GM12874 (cell line): ENCODE measurements around the gene CPHXL2.

Source experiments
- TF ChIP-seq, protein P1 (sequence below): IDR thresholded peaks from 2 replicates; pipeline ENCODE4 v1.5.1; 2011; ENCODE audit warnings: low read depth, mild to moderate bottlenecking, control low read depth, low read length, moderate library complexity; ENCODE audit not compliant: insufficient read depth

Gene CPHXL2

DNA sequence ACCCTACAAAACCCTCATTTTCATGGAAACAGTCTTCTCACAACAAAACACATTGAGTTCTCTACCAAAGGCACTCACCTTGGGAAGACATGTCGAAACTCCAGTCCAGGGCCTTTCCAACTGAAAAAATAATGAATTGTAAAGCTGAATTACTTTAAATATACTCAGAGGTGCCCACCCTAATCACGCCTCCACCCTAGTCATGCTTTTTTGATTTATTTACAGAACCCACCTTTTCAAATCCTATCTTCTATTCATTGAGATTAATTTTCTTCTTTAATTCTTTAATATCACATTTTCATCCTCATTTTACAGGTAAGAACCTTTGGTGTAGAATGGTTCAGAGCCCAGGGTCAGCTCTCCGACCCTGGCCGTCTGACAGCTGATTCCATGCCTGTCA is at the start of gene CPHXL2:
Gene CPHXL2, minus strand, starts transcription at position 101 of the 400 bp plus-strand sequence. Its CDS starts 10 bp downstream, at position 91.
- TF ChIP-seq, protein P1, sequence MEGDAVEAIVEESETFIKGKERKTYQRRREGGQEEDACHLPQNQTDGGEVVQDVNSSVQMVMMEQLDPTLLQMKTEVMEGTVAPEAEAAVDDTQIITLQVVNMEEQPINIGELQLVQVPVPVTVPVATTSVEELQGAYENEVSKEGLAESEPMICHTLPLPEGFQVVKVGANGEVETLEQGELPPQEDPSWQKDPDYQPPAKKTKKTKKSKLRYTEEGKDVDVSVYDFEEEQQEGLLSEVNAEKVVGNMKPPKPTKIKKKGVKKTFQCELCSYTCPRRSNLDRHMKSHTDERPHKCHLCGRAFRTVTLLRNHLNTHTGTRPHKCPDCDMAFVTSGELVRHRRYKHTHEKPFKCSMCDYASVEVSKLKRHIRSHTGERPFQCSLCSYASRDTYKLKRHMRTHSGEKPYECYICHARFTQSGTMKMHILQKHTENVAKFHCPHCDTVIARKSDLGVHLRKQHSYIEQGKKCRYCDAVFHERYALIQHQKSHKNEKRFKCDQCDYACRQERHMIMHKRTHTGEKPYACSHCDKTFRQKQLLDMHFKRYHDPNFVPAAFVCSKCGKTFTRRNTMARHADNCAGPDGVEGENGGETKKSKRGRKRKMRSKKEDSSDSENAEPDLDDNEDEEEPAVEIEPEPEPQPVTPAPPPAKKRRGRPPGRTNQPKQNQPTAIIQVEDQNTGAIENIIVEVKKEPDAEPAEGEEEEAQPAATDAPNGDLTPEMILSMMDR = no peak

DNA sequence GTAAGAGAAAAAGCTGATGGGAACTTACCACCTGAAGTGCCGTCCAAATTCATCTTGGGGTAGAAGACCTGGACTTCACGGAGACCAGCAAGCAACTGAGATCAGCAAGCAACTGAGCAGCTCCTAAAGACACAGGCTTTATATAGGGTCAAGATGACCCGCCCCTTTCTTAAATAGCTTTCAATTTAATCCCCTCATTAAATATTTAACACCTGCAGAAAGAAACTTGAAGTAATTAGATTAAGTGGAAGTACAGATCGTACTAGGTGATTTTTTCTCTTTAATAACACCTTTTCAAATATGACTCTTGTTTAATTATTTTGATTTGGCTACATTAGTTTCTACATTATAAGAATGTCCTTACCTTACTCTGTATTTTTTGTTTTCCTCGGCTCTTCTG is 49.6 kb upstream of the CPHXL2 start, which contains the start of gene CPHXL:
Gene CPHXL, minus strand, starts transcription at position 101 of the 400 bp plus-strand sequence. Its CDS starts 48 bp downstream, at position 53.
- TF ChIP-seq, protein P1 = no peak

DNA sequence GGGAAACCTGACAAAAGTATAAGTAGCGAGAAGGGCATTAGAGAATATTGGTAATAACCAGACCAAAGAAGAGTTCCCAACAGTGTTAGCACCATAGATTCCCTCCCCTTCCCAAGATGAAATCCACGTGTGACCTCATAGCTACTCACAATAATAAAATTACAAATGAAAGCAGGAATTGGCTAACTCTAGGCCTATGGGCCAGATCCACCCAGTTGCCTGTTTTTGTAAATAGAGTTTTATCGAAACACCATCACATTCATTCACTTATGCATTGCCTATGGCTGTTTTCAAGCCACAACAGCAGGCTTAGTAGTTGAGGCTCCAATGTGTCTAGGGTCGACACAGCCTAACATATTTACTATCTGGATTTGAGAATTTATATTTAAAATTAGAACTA is 41.6 kb upstream of the CPHXL2 start:
- TF ChIP-seq, protein P1 = no peak

DNA sequence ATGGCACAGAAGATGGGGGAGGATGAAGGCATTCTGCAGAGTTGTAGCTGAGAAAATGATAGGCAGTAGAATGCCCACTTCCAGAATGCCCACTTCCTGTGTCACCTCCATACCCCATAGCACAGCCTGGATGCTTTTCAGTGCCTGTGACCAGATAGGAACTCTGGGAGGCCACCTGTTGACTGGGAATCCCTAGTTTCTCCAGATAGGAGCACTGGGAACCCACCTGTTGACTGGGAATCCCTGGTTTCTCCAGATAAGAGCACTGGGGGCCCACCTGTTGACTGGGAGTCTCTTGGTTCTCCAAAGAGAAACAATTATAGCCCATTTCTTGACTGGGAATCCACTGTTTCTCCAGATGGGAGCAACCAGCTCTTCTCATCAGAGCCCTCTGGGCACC is 37.9 kb upstream of the CPHXL2 start:
- TF ChIP-seq, protein P1 = no peak

DNA sequence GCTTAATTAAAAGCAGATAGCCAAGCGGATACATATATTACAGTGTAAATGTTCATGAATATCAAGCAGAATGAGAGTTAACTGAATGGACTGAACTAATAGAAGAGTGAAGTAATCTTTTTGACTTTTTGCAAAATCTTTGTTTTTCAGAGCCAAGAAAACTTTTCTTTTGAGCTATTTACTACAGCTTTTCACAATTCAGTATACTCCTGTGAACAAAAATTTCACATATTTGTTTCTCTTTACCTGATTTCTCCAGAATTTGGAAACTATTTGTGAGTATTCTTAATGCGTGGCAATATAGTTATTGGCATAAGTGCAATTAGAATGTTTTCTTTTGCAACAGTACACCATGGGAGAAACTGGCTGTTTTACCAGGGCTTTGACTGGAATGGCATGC is 33.5 kb upstream of the CPHXL2 start:
- TF ChIP-seq, protein P1 = no peak

DNA sequence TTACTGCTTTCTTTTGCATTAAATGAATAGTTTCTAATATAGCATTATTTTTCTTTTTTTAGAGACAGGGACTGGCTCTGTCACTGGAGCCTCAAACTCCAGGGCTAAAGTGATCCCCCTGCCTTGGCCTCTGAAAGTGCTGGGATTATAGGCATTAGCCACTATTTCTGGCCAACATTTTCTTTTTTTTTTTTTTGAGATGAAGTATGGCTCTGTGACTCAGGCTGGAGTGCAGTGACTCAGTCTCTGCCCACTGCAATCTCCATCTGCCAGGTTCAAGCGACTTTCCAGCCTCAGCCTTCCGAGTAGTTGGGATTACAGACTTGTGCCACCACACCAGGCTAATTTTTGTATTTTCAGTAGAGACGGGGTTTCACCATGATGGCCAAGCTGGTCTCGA is 26.5 kb upstream of the CPHXL2 start:
- TF ChIP-seq, protein P1 = no peak

DNA sequence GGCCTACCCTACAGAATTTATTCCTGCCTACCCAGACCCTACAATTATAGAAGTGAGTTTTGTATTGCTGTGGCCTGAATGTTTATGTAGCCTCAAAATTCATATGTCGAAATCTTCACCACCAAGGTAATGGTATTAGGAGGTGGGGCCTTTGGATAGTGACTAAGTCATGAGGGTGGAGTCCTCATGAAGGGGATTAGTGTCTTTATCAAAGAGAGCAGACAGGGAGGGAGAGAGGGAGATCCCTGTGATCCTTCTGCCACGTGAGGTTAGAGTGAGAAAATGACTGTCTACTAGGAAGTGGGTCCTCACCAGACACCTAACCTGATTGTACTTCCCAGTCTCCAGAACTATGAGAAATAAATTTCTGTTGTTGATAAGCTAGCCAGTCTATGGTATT is 25.4 kb upstream of the CPHXL2 start:
- TF ChIP-seq, protein P1 = no peak
